Upper lobe of left lung (tissue), 4 donors: ENCODE measurements around the gene CDC45.
"Not testable (repeated sequence)": the region's sequence is repeated elsewhere in the genome, so short reads cannot be mapped to it uniquely, and the experiment has no call there.

Source experiments
- POLR2AphosphoS5 ChIP-seq, 2 donors: sonication (generic); formaldehyde crosslinking; IDR thresholded peaks; one replicate each; pipeline ENCODE4 v1.5.1; 2017; ENCODE audit warnings: antibody characterized with exemption in 2 of 2
- TF ChIP-seq, protein P1 (sequence below), 6 experiments: fragments of 450-650 bp in 4 of 6; fragments of 200-600 bp in 2 of 6; sonication (generic) in 2 of 6; IDR thresholded peaks; one replicate each; pipeline ENCODE4 v1.5.1; 2016 to 2019; ENCODE audit warnings: antibody characterized with exemption in 6 of 6

DNA sequence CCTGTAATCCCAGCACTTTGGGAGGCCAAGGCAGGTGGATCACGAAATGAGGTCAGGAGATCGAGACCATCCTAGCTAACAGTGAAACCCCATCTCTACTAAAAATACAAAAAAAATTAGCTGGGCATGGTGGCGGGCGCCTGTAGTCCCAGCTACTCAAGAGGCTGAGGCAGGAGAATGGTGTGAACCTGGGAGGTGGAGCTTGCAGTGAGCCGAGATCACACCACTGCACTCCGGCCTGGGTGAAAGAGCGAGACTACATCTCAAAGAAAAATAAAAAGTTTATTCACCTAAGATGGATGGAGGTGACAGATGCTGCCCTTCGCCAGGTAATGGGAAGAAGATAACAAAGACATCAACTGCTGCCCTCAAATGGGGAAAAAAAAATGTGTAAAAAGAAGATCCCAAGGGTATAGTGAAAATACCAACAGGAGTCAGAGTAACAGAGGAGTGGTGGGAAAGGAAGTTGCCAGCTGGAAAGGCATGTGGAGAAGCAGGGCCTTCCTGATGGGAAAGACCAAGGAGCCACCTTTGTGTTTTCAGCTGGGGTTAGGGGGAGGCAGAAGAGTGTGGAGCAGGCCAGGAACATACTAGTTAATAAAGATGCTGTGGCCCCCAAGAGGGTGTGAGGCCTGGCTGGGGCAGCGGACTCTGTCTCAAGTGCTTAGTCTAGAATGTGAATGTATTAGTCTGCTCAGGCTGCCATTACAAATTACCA, 43.1 kb upstream of the CDC45 start:
- not testable (repeated sequence) for TF ChIP-seq POLR2AphosphoS5 (IDR thresholded peaks at IDR 0.05)
- TF ChIP-seq, protein P1, sequence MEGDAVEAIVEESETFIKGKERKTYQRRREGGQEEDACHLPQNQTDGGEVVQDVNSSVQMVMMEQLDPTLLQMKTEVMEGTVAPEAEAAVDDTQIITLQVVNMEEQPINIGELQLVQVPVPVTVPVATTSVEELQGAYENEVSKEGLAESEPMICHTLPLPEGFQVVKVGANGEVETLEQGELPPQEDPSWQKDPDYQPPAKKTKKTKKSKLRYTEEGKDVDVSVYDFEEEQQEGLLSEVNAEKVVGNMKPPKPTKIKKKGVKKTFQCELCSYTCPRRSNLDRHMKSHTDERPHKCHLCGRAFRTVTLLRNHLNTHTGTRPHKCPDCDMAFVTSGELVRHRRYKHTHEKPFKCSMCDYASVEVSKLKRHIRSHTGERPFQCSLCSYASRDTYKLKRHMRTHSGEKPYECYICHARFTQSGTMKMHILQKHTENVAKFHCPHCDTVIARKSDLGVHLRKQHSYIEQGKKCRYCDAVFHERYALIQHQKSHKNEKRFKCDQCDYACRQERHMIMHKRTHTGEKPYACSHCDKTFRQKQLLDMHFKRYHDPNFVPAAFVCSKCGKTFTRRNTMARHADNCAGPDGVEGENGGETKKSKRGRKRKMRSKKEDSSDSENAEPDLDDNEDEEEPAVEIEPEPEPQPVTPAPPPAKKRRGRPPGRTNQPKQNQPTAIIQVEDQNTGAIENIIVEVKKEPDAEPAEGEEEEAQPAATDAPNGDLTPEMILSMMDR (IDR thresholded peaks at IDR 0.05), result not testable (repeated sequence)
